Fibroblast of villous mesenchyme (primary cell): ENCODE measurements around the gene BASP1. TPM values are rescaled to one million over a fixed set of nuclear protein-coding genes. Genes with fewer than 3 reads are reported as not detected.
"Not testable (repeated sequence)": the region's sequence is repeated elsewhere in the genome, so short reads cannot be mapped to it uniquely, and the experiment has no call there.

Source experiments
- DNase-seq: peaks from one replicate; pipeline ENCODE4 v3.0.0-alpha.2; 2010; ENCODE audit warnings: low read depth
- H3K4me3 ChIP-seq: 2 replicates; pipeline ENCODE4 v1.5.1; 2011; ENCODE audit warnings: low read depth, mild to moderate bottlenecking, low read length
- total RNA-seq: library from RNA; depleted of rRNA; stranded (reverse); fragments of >200 nt; gene quantifications from 2 replicates; pipeline ENCODE4 v1.2.3, GENCODE V29; 2012
- TF ChIP-seq, protein P1 (sequence below): IDR thresholded peaks from 2 replicates; pipeline ENCODE4 v1.5.1; 2012; ENCODE audit warnings: low read depth, mild to moderate bottlenecking, low read length; ENCODE audit not compliant: insufficient read depth

The BASP1 gene
- total RNA-seq, 1 donor, result 126 TPM

DNA sequence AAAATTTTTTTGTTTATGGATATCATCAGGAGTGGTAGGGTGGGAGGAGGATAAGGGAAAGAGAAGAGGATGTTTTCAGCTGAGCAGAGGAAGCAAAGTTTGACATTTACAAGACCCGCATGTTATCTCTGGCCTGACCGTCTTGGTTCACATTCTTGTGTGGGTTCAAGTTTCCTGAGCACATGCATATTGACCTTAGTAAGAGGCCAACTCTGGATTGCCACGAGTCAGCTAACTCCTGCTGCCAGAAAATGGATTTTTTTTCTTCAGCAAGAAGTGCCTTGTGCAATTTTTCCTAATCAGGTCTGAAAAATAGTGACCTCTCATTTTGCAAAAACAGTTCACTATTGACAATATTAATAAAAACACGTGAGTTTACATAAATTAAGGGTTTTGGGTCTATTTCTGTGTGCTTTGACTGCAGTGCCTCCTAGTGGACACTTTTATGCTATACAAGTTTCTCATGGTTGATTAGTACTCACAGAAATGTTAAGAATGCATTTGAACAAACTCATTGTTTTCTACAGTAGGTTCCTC lies 27.1 kb upstream of the BASP1 start:
- peak; percentile 100 for DNase-seq
- no peak overlapping the region for H3K4me3 ChIP-seq
- TF ChIP-seq, protein P1, sequence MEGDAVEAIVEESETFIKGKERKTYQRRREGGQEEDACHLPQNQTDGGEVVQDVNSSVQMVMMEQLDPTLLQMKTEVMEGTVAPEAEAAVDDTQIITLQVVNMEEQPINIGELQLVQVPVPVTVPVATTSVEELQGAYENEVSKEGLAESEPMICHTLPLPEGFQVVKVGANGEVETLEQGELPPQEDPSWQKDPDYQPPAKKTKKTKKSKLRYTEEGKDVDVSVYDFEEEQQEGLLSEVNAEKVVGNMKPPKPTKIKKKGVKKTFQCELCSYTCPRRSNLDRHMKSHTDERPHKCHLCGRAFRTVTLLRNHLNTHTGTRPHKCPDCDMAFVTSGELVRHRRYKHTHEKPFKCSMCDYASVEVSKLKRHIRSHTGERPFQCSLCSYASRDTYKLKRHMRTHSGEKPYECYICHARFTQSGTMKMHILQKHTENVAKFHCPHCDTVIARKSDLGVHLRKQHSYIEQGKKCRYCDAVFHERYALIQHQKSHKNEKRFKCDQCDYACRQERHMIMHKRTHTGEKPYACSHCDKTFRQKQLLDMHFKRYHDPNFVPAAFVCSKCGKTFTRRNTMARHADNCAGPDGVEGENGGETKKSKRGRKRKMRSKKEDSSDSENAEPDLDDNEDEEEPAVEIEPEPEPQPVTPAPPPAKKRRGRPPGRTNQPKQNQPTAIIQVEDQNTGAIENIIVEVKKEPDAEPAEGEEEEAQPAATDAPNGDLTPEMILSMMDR, result peak; percentile 75

DNA sequence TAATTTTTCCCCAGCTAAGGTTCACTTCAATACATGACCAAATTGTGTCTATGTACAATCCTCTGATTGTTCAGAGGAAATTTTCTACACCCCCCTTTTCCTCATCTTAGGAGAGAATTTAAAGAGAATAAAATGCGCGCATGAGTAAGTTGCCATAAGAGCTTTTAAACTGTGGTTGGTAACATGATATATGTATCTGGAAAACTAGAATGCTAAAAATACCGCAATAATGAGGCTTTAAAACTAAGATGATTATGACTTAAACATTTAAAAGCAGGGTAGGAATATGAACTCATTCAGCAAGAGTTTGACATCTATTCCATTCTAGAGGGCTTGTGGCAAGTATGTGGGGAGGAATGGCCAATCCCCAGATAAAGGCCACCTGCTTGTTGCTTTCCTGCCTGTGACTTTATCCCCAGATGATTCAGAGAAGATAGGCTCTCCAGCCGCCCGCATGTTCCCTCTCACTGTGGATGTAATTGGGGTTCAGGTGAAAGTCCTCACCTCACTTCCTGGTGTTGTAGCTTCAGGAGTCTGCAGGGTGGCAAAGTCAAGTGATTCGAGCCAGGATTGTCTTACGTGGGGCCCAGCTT lies 26.5 kb upstream of the BASP1 start:
- TF ChIP-seq, protein P1, result no peak
- peak; percentile 62 for DNase-seq
- no peak overlapping the region for H3K4me3 ChIP-seq

DNA sequence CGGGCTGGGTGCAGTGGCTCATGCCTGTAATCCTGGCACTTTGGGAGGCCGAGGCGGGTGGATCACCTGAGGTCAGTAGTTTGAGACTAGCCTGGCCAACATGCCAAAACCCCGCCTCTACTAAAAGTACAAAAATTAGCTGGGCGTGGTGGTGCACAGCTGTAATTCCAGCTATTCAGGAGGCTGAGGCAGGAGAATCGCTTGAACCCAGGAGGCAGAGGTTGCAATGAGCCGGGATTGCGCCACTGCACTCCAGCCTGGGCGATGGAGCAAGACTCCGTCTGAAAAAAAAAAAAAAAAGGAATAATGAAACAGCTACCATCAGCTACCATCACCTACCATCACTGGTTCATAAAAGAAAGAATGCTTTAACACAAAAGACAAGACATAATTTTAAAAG lies 25.9 kb upstream of the BASP1 start:
- not testable (repeated sequence) for H3K4me3 ChIP-seq, DNase-seq

DNA sequence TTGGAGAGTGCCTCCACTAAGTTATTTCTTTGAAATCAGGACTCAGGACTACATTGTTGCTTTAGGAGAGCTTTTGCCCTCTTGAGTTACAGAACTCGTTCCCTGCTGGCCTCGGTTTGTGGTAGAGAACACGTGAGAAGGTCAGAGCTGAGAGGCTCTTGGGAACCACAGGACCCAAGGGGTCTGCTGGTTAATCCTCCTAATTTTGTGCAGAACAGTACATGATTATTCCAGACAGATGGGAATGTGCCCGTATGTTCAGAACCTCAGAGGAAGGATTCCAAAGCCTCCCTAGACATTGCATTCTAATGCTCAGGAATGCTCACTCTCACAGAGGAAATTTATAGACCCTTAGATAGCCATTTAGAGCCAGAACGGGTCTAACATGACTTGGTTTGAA lies 25.2 kb upstream of the BASP1 start:
- TF ChIP-seq, protein P1, result no peak
- peak; percentile 90 for DNase-seq
- no peak overlapping the region for H3K4me3 ChIP-seq

DNA sequence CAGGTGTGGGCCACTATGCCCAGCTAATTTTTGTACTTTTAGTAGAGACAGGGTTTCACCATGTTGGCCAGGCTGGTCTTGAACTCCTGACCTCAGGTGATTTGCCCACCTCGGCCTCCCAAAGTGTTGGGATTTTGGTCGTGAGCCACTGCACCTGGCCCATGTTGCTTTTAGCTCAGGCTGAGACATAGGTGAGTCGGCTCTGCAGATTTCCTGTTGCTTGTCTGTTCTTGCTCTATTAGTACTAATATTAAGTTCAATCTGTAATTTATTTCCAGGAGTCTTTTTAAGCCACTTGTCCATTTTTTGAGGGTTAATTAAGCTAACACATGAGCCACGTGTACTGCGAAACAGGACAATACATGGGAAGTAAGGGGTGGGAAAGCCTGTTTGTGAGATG lies 21.4 kb upstream of the BASP1 start:
- TF ChIP-seq, protein P1, result no peak
- DNase-seq, result no peak
- H3K4me3 ChIP-seq, result no peak overlapping the region

DNA sequence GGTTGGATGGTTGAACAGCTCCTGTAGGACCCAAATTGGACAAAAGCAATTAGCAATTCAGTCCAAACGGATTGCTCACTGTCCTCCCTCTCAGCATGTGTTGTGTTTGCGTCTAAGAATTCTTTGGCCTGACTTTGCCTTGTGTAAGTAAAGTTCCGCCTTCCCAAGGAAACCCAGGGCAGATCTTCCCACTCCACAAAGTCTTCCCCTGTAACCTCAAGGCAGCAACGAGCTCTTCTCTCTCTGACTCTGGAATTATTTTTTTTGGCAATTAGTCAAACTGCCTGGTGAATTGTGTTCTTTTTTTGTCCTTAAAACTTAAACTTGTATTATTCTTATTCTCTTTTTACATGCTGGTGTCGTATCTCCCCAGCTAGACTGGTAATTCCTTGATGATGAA lies 20.7 kb upstream of the BASP1 start:
- TF ChIP-seq, protein P1, result no peak
- no peak for DNase-seq
- H3K4me3 ChIP-seq, result no peak overlapping the region

DNA sequence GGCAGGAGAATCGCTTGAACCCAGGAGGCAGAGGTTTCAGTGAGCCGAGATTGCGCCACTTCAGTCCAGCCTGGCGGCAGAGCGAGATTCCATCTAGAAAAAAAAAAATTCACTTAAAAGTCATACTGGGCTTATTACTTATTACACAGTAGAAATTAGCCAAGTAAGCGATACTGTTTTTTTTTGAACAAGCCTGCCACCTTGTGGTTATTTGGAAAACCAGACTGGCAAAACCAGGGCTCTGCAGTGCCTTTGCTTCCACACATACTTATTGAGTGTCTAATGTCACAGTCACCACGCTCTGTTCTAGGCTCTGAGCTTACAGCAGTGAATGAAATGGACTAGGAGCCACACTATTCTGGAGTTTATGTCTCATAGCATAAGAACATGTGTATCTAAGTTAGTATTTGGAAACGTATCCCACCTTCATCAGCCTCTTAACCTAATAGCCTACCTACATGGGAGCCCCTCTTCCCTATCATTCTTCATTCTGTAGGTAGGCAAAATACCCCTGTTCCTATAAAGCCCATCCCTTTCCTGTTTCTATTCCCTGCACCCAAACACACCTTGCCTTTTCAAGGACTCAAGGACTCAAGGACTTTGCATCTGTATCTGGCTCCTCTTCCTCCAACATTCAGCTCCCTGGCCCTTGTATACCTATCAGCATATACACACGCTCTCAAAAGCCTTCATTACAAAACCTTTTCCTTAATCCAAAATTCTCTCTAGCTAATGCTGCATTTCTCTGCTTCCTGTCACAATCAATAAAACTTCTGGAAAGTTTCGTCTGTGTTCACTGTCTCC lies 13.9 kb upstream of the BASP1 start:
- no peak overlapping the region for H3K4me3 ChIP-seq
- DNase-seq, result peak; percentile 90
- TF ChIP-seq, protein P1, result peak; percentile 68
